Urinary bladder (tissue), 4 donors: ENCODE data around the gene SPATS2. TPM values are rescaled to one million over a fixed set of nuclear protein-coding genes. Genes with fewer than 3 reads are reported as not detected.
"Not testable (repeated sequence)": the region's sequence is repeated elsewhere in the genome, so short reads cannot be mapped to it uniquely, and the experiment has no call there.

Experiments
- DNase-seq: peaks from one replicate; pipeline ENCODE4 v3.0.0-alpha.2; 2015; ENCODE audit errors: extremely low spot score
- H3K27ac ChIP-seq: one replicate; pipeline ENCODE4 v1.5.1; 2013; ENCODE audit warnings: low read depth, mild to moderate bottlenecking, moderate library complexity
- H3K36me3 ChIP-seq: one replicate; pipeline ENCODE4 v1.6.1; 2013; ENCODE audit warnings: mild to moderate bottlenecking, moderate library complexity; ENCODE audit not compliant: insufficient read depth
- H3K4me1 ChIP-seq: one replicate; pipeline ENCODE4 v1.6.1; 2013; ENCODE audit warnings: mild to moderate bottlenecking, moderate library complexity; ENCODE audit not compliant: insufficient read depth
- H3K4me3 ChIP-seq: one replicate; pipeline ENCODE4 v1.5.1; 2013; ENCODE audit warnings: low read depth, low read length
- WGBS: extraction: QIAGEN DNeasy Blood & Tissue Kit; methylation state at CpG from one replicate; pipeline ENCODE4 v1.1.7; 2013; 5-methylcytosine and 5-hydroxymethylcytosine counted together
- polyA plus RNA-seq: library from polyadenylated mRNA; stranded (reverse); fragments of 200-250 nt; gene quantifications from one replicate; pipeline ENCODE4 v1.2.3, GENCODE V29; 2013
- total RNA-seq: library from RNA; depleted of rRNA; stranded (reverse); fragments of >200 nt; gene quantifications from one replicate; pipeline ENCODE4 v1.2.3, GENCODE V29; 2014
- donor health status: healthy with polysubstance abuse.
- donor health status: healthy.

The SPATS2 gene
- total and polyA plus RNA-seq, 2 donors, result 11.5 to 52.8 TPM

GRCh38 chr12:49417558-49417957 is 50.3 kb downstream of the SPATS2 start:
- no peak for DNase-seq
- 87% methylated on average over 1 of the region's 1 CpG for WGBS
- Histone ChIP-seq H3K4me1 (no peaks in the 10 kb centered on the region), H3K4me3 (no peak overlapping the region), H3K36me3 (no peaks in the 10 kb centered on the region), H3K27ac (no peak overlapping the region)

- WGBS, result 99% methylated on average over 4 of the region's 4 CpGs
- Histone ChIP-seq H3K36me3 (no peaks in the 10 kb centered on the region), H3K4me3 (no peak overlapping the region), H3K4me1 (no peaks in the 10 kb centered on the region), H3K27ac (no peak overlapping the region)
- no peak for DNase-seq
These were observed 53.3 kb downstream of the SPATS2 start for GRCh38 chr12:49420556-49420955.

- Histone ChIP-seq H3K4me1 (no peaks in the 10 kb centered on the region), H3K27ac (no peak overlapping the region), H3K4me3 (no peak overlapping the region), H3K36me3 (no peaks in the 10 kb centered on the region)
- DNase-seq, result no peak
- 89% methylated on average over 1 of the region's 1 CpG for WGBS
These were observed 54.9 kb downstream of the SPATS2 start for GRCh38 chr12:49422114-49422513.

- Histone ChIP-seq H3K36me3 (no peaks in the 10 kb centered on the region), H3K4me1 (no peaks in the 10 kb centered on the region), H3K27ac (no peak overlapping the region), H3K4me3 (no peak overlapping the region)
- no peak for DNase-seq
- 65% methylated on average over 4 of the region's 4 CpGs for WGBS
These were observed 61.5 kb downstream of the SPATS2 start for GRCh38 chr12:49428793-49429192.

- Histone ChIP-seq H3K4me3 (no peak overlapping the region), H3K27ac (no peak overlapping the region), H3K36me3 (no peaks in the 10 kb centered on the region), H3K4me1 (no peaks in the 10 kb centered on the region)
- no peak for DNase-seq
- 90% methylated on average over 2 of the region's 2 CpGs for WGBS
These were observed 65.4 kb downstream of the SPATS2 start for GRCh38 chr12:49432616-49433015.

- not testable (repeated sequence) for DNase-seq, H3K4me3 ChIP-seq, H3K27ac ChIP-seq, H3K36me3 ChIP-seq, H3K4me1 ChIP-seq
- WGBS, result 97% methylated on average over 29 of the region's 31 CpGs
These were observed 69.5 kb downstream of the SPATS2 start for GRCh38 chr12:49436799-49437198.

GRCh38 chr12:49439042-49439441 is 71.8 kb downstream of the SPATS2 start:
- no peaks in the 10 kb centered on the region for H3K4me1 ChIP-seq
- no peaks in the 10 kb centered on the region for H3K36me3 ChIP-seq
- no peak overlapping the region for H3K27ac ChIP-seq
- H3K4me3 ChIP-seq, result no peak overlapping the region
- WGBS, result 86% methylated on average over 1 of the region's 1 CpG
- DNase-seq, result no peak

- H3K36me3 ChIP-seq, result no peaks in the 10 kb centered on the region
- no peak for DNase-seq
- H3K27ac ChIP-seq, result no peak overlapping the region
- no peaks in the 10 kb centered on the region for H3K4me1 ChIP-seq
- H3K4me3 ChIP-seq, result no peak overlapping the region
- 67% methylated on average over 2 of the region's 2 CpGs for WGBS
These were observed 72.8 kb downstream of the SPATS2 start for GRCh38 chr12:49440035-49440434.

- Histone ChIP-seq H3K4me1 (no peaks in the 10 kb centered on the region), H3K27ac (no peak overlapping the region), H3K4me3 (no peak overlapping the region), H3K36me3 (no peaks in the 10 kb centered on the region)
- DNase-seq, result no peak
- WGBS, result 79% methylated on average over 1 of the region's 1 CpG
These were observed 75.7 kb downstream of the SPATS2 start for GRCh38 chr12:49442915-49443314.

GRCh38 chr12:49446571-49446970 is 79.3 kb downstream of the SPATS2 start:
- H3K36me3 ChIP-seq, result no peaks in the 10 kb centered on the region
- no peak overlapping the region for H3K27ac ChIP-seq
- DNase-seq, result no peak
- 97% methylated on average over 4 of the region's 4 CpGs for WGBS
- H3K4me1 ChIP-seq, result no peaks in the 10 kb centered on the region
- H3K4me3 ChIP-seq, result no peak overlapping the region

- no peaks in the 10 kb centered on the region for H3K4me1 ChIP-seq
- H3K4me3 ChIP-seq, result no peak overlapping the region
- no peak for DNase-seq
- H3K27ac ChIP-seq, result no peak overlapping the region
- H3K36me3 ChIP-seq, result no peaks in the 10 kb centered on the region
- 80% methylated on average over 3 of the region's 3 CpGs for WGBS
These were observed 81.6 kb downstream of the SPATS2 start for GRCh38 chr12:49448858-49449257.

GRCh38 chr12:49451468-49452259 is 84.4 kb downstream of the SPATS2 start:
- WGBS, result 90% methylated on average over 3 of the region's 3 CpGs
- no peaks in the 10 kb centered on the region for H3K36me3 ChIP-seq
- H3K4me1 ChIP-seq, result no peaks in the 10 kb centered on the region
- no peak overlapping the region for H3K4me3 ChIP-seq
- H3K27ac ChIP-seq, result no peak overlapping the region
- DNase-seq, result no peak

GRCh38 chr12:49455501-49455900 is 88.2 kb downstream of the SPATS2 start:
- Histone ChIP-seq H3K27ac (no peak overlapping the region), H3K36me3 (no peaks in the 10 kb centered on the region), H3K4me3 (no peak overlapping the region), H3K4me1 (no peaks in the 10 kb centered on the region)
- 97% methylated on average over 6 of the region's 6 CpGs for WGBS
- no peak for DNase-seq

- Histone ChIP-seq H3K4me1 (no peaks in the 10 kb centered on the region), H3K4me3 (no peak overlapping the region), H3K36me3 (no peaks in the 10 kb centered on the region), H3K27ac (no peak overlapping the region)
- DNase-seq, result no peak
- WGBS, result 82% methylated on average over 2 of the region's 2 CpGs
These were observed 88.9 kb downstream of the SPATS2 start for GRCh38 chr12:49456131-49456679.
